HL-60 (cell line): ENCODE data around the gene ANKRD26.

Source experiments
- DNase-seq, 2 experiments: peaks; one replicate each; pipeline ENCODE4 v3.0.0-alpha.2; 2010 to 2020; ENCODE audit warnings: low read depth in 1 of 2, low spot score in 1 of 2
- H3K27ac ChIP-seq: fragments of 250-450 bp; sonication (Bioruptor Pico); replicated peaks from 2 replicates; pipeline ENCODE4 v1.5.1; 2020; ENCODE audit warnings: mild to moderate bottlenecking, moderate library complexity
- H3K27me3 ChIP-seq: fragments of 250-450 bp; sonication (Bioruptor Pico); 2 replicates; pipeline ENCODE4 v1.5.1; 2021; ENCODE audit warnings: mild to moderate bottlenecking, moderate library complexity; ENCODE audit not compliant: insufficient read depth, poor library complexity, severe bottlenecking
- H3K4me3 ChIP-seq: replicated peaks from 2 replicates; pipeline ENCODE4 v1.5.1; 2011; ENCODE audit warnings: mild to moderate bottlenecking, control low read depth, low read length; ENCODE audit not compliant: insufficient read depth
- CTCF ChIP-seq: IDR thresholded peaks from one replicate; pipeline ENCODE4 v1.5.1; 2011; ENCODE audit warnings: low read length, control low read depth, inconsistent platforms; ENCODE audit not compliant: insufficient read depth
- GABPA ChIP-seq: IDR thresholded peaks from 2 replicates; pipeline ENCODE4 v1.6.1; 2012; ENCODE audit warnings: low read depth
- POLR2AphosphoS5 ChIP-seq: IDR thresholded peaks from 2 replicates; pipeline ENCODE4 v1.6.1; 2012; ENCODE audit warnings: low read depth
- REST ChIP-seq: IDR thresholded peaks from 2 replicates; pipeline ENCODE4 v1.6.1; 2012; ENCODE audit warnings: low read depth; ENCODE audit not compliant: insufficient replicate concordance
- SPI1 ChIP-seq: IDR thresholded peaks from 2 replicates; pipeline ENCODE4 v1.6.1; 2012; ENCODE audit warnings: low read depth, mild to moderate bottlenecking, borderline replicate concordance

Gene ANKRD26

GRCh38 chr10:26994743-26995142 is 105.6 kb downstream of the ANKRD26 start:
- Histone ChIP-seq H3K27me3 (no peaks in the 10 kb centered on the region), H3K27ac (no peak overlapping the region), H3K4me3 (no peak overlapping the region)
- TF ChIP-seq POLR2AphosphoS5 (no peak), GABPA (no peak), CTCF (no peak), SPI1 (no peak), REST (no peak)
- DNase-seq: no peak

- no peak for DNase-seq
- no peaks in the 10 kb centered on the region for H3K27me3 ChIP-seq
- no peak overlapping the region for H3K4me3 ChIP-seq
- no peak for TF ChIP-seq GABPA
- no peak for TF ChIP-seq REST
- no peak for TF ChIP-seq SPI1
- no peak for TF ChIP-seq POLR2AphosphoS5
- no peak for TF ChIP-seq CTCF
- H3K27ac ChIP-seq: no peak overlapping the region
Observed at GRCh38 chr10:26987851-26988250, 112.4 kb downstream of the ANKRD26 start.

GRCh38 chr10:26983156-26983555 is 117.1 kb downstream of the ANKRD26 start:
- H3K4me3 ChIP-seq: no peak overlapping the region
- DNase-seq: no peak
- H3K27me3 ChIP-seq: no peaks in the 10 kb centered on the region
- TF ChIP-seq POLR2AphosphoS5 (no peak), REST (no peak), GABPA (no peak), SPI1 (no peak), CTCF (no peak)
- no peak overlapping the region for H3K27ac ChIP-seq
